Measurements from ENCODE around the gene RASA2. TPM values are rescaled to one million over a fixed set of nuclear protein-coding genes. Genes with fewer than 3 reads are reported as not detected.

RASA2 gene
- total and polyA plus RNA-seq, 9 of the 15 experiments (the other 6 are each of a cell fraction or from before 2014, with no cell fraction given): 2.0 to 12.8 (median 9.5) TPM

DNA sequence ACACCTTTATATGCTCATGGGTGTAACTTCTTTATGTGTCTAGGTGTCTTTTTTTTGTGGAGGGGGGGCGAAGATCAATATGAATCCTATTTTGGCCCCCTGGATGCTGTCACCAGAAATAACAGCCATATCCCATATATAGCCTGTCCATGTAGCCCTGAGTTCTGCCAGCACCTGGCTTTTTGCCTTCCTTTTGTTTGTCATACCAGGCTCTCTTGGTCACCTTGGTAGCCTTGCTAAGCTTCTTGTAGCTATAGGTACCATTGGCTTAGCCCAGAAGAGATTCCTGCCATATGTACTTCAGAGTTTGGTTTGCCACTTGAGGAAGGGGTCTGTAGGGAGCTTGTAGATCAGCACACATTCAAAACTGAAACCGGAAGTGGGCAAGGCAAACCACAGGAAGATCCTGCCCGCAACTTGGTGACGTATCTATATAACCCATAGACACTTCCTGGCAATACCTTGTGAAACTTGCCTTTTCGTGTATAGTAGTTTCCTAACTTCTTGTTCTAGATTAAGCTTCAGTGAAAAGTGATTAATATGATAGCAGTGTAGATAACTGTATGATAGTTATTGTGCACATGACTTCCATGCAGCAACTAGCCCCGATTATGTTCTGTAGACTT lies 11.9 kb downstream of the RASA2 start (continued):
- TF ChIP-seq, protein P1, sequence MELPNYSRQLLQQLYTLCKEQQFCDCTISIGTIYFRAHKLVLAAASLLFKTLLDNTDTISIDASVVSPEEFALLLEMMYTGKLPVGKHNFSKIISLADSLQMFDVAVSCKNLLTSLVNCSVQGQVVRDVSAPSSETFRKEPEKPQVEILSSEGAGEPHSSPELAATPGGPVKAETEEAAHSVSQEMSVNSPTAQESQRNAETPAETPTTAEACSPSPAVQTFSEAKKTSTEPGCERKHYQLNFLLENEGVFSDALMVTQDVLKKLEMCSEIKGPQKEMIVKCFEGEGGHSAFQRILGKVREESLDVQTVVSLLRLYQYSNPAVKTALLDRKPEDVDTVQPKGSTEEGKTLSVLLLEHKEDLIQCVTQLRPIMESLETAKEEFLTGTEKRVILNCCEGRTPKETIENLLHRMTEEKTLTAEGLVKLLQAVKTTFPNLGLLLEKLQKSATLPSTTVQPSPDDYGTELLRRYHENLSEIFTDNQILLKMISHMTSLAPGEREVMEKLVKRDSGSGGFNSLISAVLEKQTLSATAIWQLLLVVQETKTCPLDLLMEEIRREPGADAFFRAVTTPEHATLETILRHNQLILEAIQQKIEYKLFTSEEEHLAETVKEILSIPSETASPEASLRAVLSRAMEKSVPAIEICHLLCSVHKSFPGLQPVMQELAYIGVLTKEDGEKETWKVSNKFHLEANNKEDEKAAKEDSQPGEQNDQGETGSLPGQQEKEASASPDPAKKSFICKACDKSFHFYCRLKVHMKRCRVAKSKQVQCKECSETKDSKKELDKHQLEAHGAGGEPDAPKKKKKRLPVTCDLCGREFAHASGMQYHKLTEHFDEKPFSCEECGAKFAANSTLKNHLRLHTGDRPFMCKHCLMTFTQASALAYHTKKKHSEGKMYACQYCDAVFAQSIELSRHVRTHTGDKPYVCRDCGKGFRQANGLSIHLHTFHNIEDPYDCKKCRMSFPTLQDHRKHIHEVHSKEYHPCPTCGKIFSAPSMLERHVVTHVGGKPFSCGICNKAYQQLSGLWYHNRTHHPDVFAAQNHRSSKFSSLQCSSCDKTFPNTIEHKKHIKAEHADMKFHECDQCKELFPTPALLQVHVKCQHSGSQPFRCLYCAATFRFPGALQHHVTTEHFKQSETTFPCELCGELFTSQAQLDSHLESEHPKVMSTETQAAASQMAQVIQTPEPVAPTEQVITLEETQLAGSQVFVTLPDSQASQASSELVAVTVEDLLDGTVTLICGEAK (IDR thresholded peaks at IDR 0.05): no peak
- TF ChIP-seq, protein P1 (CRISPR knock-in tag; IDR thresholded peaks at IDR 0.05): no peak
- TF ChIP-seq ZNF224 (CRISPR knock-in tag; IDR thresholded peaks at IDR 0.05): no peak

Data from K562 (cell line).